Right hindlimb (tissue), 1 donor: ENCODE results near the gene SYT15.

Source experiments
- DNase-seq: peaks from one replicate; pipeline ENCODE4 v3.0.0-alpha.2; 2018

The SYT15 gene

GRCh38 chr10:46545861-46546590 lies 32.9 kb upstream of the SYT15 start:
- no peak for DNase-seq

GRCh38 chr10:46546591-46547540 lies 32.1 kb upstream of the SYT15 start:
- DNase-seq: no peak

- peak; percentile 15 for DNase-seq
Observed at GRCh38 chr10:46547541-46548497, 31.1 kb upstream of the SYT15 start.

- peak; percentile 14 for DNase-seq
Observed at GRCh38 chr10:46548498-46549090, 30.3 kb upstream of the SYT15 start.

GRCh38 chr10:46549171-46550075 lies 29.5 kb upstream of the SYT15 start:
- DNase-seq: peak; percentile 22

- DNase-seq: peak; percentile 25
Observed at GRCh38 chr10:46550076-46550790, 28.7 kb upstream of the SYT15 start.

GRCh38 chr10:46550795-46551700 lies 27.9 kb upstream of the SYT15 start:
- peak; percentile 17 for DNase-seq

- peak; percentile 30 for DNase-seq
Observed at GRCh38 chr10:46551701-46552525, 27.0 kb upstream of the SYT15 start.

- peak; percentile 51 for DNase-seq
Observed at GRCh38 chr10:46552526-46553237, 26.2 kb upstream of the SYT15 start.

GRCh38 chr10:46553238-46554049 lies 25.5 kb upstream of the SYT15 start:
- peak; percentile 34 for DNase-seq

GRCh38 chr10:46554166-46554781 lies 24.7 kb upstream of the SYT15 start:
- no peak for DNase-seq

GRCh38 chr10:46555366-46555712 lies 23.6 kb upstream of the SYT15 start:
- DNase-seq: no peak

GRCh38 chr10:46555713-46556514 lies 23.0 kb upstream of the SYT15 start:
- DNase-seq: peak; percentile 57

- peak; percentile 23 for DNase-seq
Observed at GRCh38 chr10:46556515-46557318, 22.2 kb upstream of the SYT15 start, which contains the start of gene GPRIN2. Gene GPRIN2, minus strand, starts transcription at chr10:46556658. Its CDS starts 5,922 bp downstream, at chr10:46550736.
